ENCODE results near the gene ESR1.

- TF ChIP-seq, protein P1, sequence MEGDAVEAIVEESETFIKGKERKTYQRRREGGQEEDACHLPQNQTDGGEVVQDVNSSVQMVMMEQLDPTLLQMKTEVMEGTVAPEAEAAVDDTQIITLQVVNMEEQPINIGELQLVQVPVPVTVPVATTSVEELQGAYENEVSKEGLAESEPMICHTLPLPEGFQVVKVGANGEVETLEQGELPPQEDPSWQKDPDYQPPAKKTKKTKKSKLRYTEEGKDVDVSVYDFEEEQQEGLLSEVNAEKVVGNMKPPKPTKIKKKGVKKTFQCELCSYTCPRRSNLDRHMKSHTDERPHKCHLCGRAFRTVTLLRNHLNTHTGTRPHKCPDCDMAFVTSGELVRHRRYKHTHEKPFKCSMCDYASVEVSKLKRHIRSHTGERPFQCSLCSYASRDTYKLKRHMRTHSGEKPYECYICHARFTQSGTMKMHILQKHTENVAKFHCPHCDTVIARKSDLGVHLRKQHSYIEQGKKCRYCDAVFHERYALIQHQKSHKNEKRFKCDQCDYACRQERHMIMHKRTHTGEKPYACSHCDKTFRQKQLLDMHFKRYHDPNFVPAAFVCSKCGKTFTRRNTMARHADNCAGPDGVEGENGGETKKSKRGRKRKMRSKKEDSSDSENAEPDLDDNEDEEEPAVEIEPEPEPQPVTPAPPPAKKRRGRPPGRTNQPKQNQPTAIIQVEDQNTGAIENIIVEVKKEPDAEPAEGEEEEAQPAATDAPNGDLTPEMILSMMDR (IDR thresholded peaks at IDR 0.05): no peak
- no peak for TF ChIP-seq EZH2phosphoT487 (IDR thresholded peaks at IDR 0.05)
- TF ChIP-seq EZH2 (IDR thresholded peaks at IDR 0.05): no peak
Observed at GRCh38 chr6:152071318-152071717, 263.8 kb downstream of the ESR1 start.
